Mesothelial cell of epicardium (in vitro differentiated cells): Measurements from ENCODE around the gene RCE1. TPM values are rescaled to one million over a fixed set of nuclear protein-coding genes. Genes with fewer than 3 reads are reported as not detected.

Source experiments
- DNase-seq, 2 experiments: peaks; one replicate each; pipeline ENCODE4 v3.0.0; 2021; ENCODE audit warnings: low spot score in 2 of 2; ENCODE audit not compliant: unreplicated experiment in 2 of 2
- H3K27ac Mint-ChIP-seq: 2 replicates; pipeline ENCODE4 v1.8.0; 2021; ENCODE audit warnings: mixed read lengths
- H3K27me3 Mint-ChIP-seq: 2 replicates; pipeline ENCODE4 v1.8.0; 2021; ENCODE audit warnings: low read depth, mixed read lengths
- H3K36me3 Mint-ChIP-seq: 2 replicates; pipeline ENCODE4 v1.8.0; 2021; ENCODE audit warnings: mixed read lengths
- H3K4me1 Mint-ChIP-seq: 2 replicates; pipeline ENCODE4 v1.8.0; 2021; ENCODE audit warnings: mixed read lengths
- H3K4me3 Mint-ChIP-seq: 2 replicates; pipeline ENCODE4 v1.8.0; 2021; ENCODE audit warnings: mild to moderate bottlenecking, moderate library complexity, mixed read lengths
- H3K9me3 Mint-ChIP-seq: 2 replicates; pipeline ENCODE4 v1.8.0; 2021; ENCODE audit warnings: mixed read lengths
- CTCF ChIP-seq: fragments of 200-600 bp; sonication (generic); IDR thresholded peaks from one replicate; pipeline ENCODE4 v1.5.0; 2021; ENCODE audit warnings: antibody characterized with exemption; ENCODE audit not compliant: unreplicated experiment
- total RNA-seq: library from RNA; stranded (reverse); gene quantifications from 3 replicates; pipeline ENCODE4 v1.2.1, GENCODE V29; 2021

The RCE1 gene
- total RNA-seq, 1 donor from 2014 or later = 27.2 TPM

GRCh38 chr11:66868726-66869566 is 25.7 kb downstream of the RCE1 start:
- Mint-ChIP-seq H3K36me3 (no peaks in the 10 kb centered on the region), H3K9me3 (no peaks in the 10 kb centered on the region), H3K27me3 (no peaks in the 10 kb centered on the region), H3K27ac (no peak overlapping the region), H3K4me1 (peaks cover 5% of the 10 kb centered on the region), H3K4me3 (no peak overlapping the region)
- TF ChIP-seq CTCF = peak; percentile 25
- no peak for DNase-seq

GRCh38 chr11:66869567-66869870 is 26.3 kb downstream of the RCE1 start:
- Mint-ChIP-seq H3K27ac (no peak overlapping the region), H3K27me3 (no peaks in the 10 kb centered on the region), H3K9me3 (no peaks in the 10 kb centered on the region), H3K4me3 (no peak overlapping the region), H3K4me1 (peaks cover 5% of the 10 kb centered on the region), H3K36me3 (no peaks in the 10 kb centered on the region)
- no peak for TF ChIP-seq CTCF
- no peak for DNase-seq

GRCh38 chr11:66870131-66870530 is 26.9 kb downstream of the RCE1 start:
- H3K36me3 Mint-ChIP-seq = no peaks in the 10 kb centered on the region
- peaks cover 5% of the 10 kb centered on the region for H3K4me1 Mint-ChIP-seq
- no peak for TF ChIP-seq CTCF
- no peaks in the 10 kb centered on the region for H3K27me3 Mint-ChIP-seq
- no peak overlapping the region for H3K4me3 Mint-ChIP-seq
- no peaks in the 10 kb centered on the region for H3K9me3 Mint-ChIP-seq
- DNase-seq = no peak
- no peak overlapping the region for H3K27ac Mint-ChIP-seq

- no peak overlapping the region for H3K4me3 Mint-ChIP-seq
- no peak for TF ChIP-seq CTCF
- H3K4me1 Mint-ChIP-seq = peaks cover 5% of the 10 kb centered on the region
- no peaks in the 10 kb centered on the region for H3K9me3 Mint-ChIP-seq
- H3K27me3 Mint-ChIP-seq = no peaks in the 10 kb centered on the region
- no peaks in the 10 kb centered on the region for H3K36me3 Mint-ChIP-seq
- DNase-seq = no peak
- no peak overlapping the region for H3K27ac Mint-ChIP-seq
These were observed 27.6 kb downstream of the RCE1 start for GRCh38 chr11:66870616-66871520.

- no peak for TF ChIP-seq CTCF
- no peak overlapping the region for H3K27ac Mint-ChIP-seq
These were observed 28.3 kb downstream of the RCE1 start for GRCh38 chr11:66871521-66871901.

More at GRCh38 chr11:66871521-66871901, 28.3 kb downstream of the RCE1 start:
- Mint-ChIP-seq H3K27me3 (no peaks in the 10 kb centered on the region), H3K9me3 (no peaks in the 10 kb centered on the region), H3K36me3 (no peaks in the 10 kb centered on the region), H3K4me3 (no peak overlapping the region), H3K4me1 (peaks cover 5% of the 10 kb centered on the region)
- no peak for DNase-seq
